Measurements from ENCODE around the gene GRAP.

Gene GRAP

GRCh38 chr17:19020016-19020415 is 26.7 kb downstream of the GRAP start:
- H3K27ac ChIP-seq, result no peak overlapping the region
- H4K20me1 ChIP-seq, result peaks cover 67% of the 10 kb centered on the region
- peaks cover 43% of the 10 kb centered on the region for H3K36me3 ChIP-seq
- H3K9me3 ChIP-seq, result no peaks in the 10 kb centered on the region
- no peaks in the 10 kb centered on the region for H3K27me3 ChIP-seq
- TF ChIP-seq Cebpa-rat (IDR thresholded peaks at IDR 0.05), result no peak
- H3K4me2 ChIP-seq, result peak overlapping the region; percentile 50
- H3K4me1 ChIP-seq, result peaks cover 42% of the 10 kb centered on the region
- H3K9ac ChIP-seq, result no peak overlapping the region
- H3K4me3 ChIP-seq, result no peak overlapping the region

DNA sequence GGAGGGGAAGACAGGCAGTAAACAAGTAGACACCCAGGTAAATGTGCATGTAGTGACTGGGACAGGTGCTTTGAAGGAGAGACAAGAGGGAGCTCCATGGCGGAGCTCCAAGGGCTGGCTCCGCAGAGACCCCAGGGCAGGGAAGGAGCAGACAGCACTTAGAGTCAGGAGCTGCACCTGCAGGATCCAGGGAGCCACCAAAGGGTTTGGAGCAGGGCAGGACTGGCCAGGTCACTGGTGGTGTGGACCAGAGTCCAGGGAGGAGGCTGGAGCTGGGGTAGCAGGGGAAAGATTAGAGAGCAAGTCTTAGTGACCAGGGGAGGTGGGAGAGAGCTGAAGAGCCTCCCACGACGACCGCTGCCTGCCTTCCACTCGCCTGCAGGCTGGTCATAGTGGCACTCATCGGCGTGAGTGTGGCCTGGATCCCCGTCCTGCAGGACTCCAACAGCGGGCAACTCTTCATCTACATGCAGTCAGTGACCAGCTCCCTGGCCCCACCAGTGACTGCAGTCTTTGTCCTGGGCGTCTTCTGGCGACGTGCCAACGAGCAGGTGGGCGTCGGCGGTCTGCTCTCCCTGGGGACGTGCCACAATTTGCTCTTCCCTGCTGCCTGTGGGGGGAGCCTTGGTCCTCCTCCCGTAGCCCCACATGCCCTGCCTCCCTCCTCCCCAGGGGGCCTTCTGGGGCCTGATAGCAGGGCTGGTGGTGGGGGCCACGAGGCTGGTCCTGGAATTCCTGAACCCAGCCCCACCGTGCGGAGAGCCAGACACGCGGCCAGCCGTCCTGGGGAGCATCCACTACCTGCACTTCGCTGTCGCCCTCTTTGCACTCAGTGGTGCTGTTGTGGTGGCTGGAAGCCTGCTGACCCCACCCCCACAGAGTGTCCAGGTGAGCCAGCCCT is 27.5 kb downstream of the GRAP start:
- Histone ChIP-seq H3K9me3 (no peaks in the 10 kb centered on the region), H3K27ac (no peak overlapping the region), H3K4me2 (peak overlapping the region; percentile 50), H3K4me3 (no peak overlapping the region), H3K27me3 (no peaks in the 10 kb centered on the region), H3K9ac (no peak overlapping the region), H3K36me3 (peaks cover 36% of the 10 kb centered on the region), H3K4me1 (peaks cover 35% of the 10 kb centered on the region), H4K20me1 (peaks cover 60% of the 10 kb centered on the region)
- TF ChIP-seq Cebpa-rat (IDR thresholded peaks at IDR 0.05), result no peak

DNA sequence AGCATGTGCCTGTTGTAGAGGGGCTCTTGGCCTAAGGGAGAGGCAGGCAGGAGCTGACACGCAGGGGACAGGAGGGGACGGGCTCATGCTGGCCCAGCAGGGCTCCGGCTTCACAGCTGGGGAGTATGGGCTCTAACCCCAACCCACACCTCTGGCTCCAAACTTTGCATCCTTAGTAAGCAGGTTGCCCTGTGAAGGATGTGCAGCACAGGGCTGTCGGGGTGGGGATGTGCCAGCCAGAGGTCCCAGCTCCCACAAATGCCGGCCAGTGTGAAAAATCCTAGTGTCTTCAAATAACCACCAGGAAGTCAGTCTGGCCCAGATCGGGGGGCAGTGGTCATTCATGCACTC is 28.2 kb downstream of the GRAP start:
- H3K27ac ChIP-seq, result no peak overlapping the region
- H3K36me3 ChIP-seq, result peaks cover 29% of the 10 kb centered on the region
- H3K9ac ChIP-seq, result no peak overlapping the region
- TF ChIP-seq Cebpa-rat (IDR thresholded peaks at IDR 0.05), result no peak
- peaks cover 52% of the 10 kb centered on the region for H4K20me1 ChIP-seq
- H3K4me2 ChIP-seq, result no peak overlapping the region
- H3K27me3 ChIP-seq, result no peaks in the 10 kb centered on the region
- no peaks in the 10 kb centered on the region for H3K9me3 ChIP-seq
- H3K4me1 ChIP-seq, result peaks cover 27% of the 10 kb centered on the region
- no peak overlapping the region for H3K4me3 ChIP-seq

GRCh38 chr17:19017804-19018599 is 28.8 kb downstream of the GRAP start:
- Histone ChIP-seq H3K4me3 (no peak overlapping the region), H3K36me3 (peaks cover 28% of the 10 kb centered on the region), H3K4me1 (peaks cover 24% of the 10 kb centered on the region), H3K4me2 (no peak overlapping the region), H4K20me1 (peaks cover 47% of the 10 kb centered on the region), H3K9me3 (no peaks in the 10 kb centered on the region), H3K9ac (no peak overlapping the region), H3K27ac (no peak overlapping the region), H3K27me3 (no peaks in the 10 kb centered on the region)
- TF ChIP-seq Cebpa-rat (IDR thresholded peaks at IDR 0.05), result no peak

DNA sequence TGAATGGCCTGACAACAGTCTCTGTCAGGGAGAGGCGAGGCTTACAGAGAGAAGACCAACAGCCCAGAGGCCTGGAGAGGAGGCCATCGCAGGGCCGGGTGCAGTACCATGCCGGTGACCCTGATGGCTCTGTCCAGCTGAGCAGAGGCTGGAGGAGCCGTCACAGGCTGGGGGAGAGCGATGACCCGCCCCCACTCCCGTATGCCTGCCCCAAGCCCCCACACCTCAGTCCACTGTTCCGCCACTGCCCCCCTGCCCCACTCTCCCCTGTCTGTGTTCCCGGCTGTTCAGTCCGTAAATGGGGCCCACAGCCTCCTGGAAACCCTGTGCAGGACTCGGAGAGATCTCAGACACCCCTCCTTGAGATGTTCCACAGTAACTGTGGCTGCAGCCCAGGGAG is 29.4 kb downstream of the GRAP start:
- H3K9ac ChIP-seq, result no peak overlapping the region
- H3K27me3 ChIP-seq, result no peaks in the 10 kb centered on the region
- peaks cover 22% of the 10 kb centered on the region for H3K36me3 ChIP-seq
- no peak overlapping the region for H3K4me3 ChIP-seq
- H3K4me2 ChIP-seq, result no peak overlapping the region
- TF ChIP-seq Cebpa-rat (IDR thresholded peaks at IDR 0.05), result no peak
- H4K20me1 ChIP-seq, result peaks cover 41% of the 10 kb centered on the region
- peaks cover 18% of the 10 kb centered on the region for H3K4me1 ChIP-seq
- H3K9me3 ChIP-seq, result no peaks in the 10 kb centered on the region
- H3K27ac ChIP-seq, result no peak overlapping the region

- Histone ChIP-seq H3K4me3 (no peak overlapping the region), H3K36me3 (peaks cover 17% of the 10 kb centered on the region), H3K9ac (no peak overlapping the region), H3K9me3 (no peaks in the 10 kb centered on the region), H3K4me1 (peaks cover 14% of the 10 kb centered on the region), H4K20me1 (peaks cover 36% of the 10 kb centered on the region), H3K27ac (no peak overlapping the region), H3K27me3 (no peaks in the 10 kb centered on the region), H3K4me2 (no peak overlapping the region)
- no peak for TF ChIP-seq Cebpa-rat (IDR thresholded peaks at IDR 0.05)
These were observed 29.9 kb downstream of the GRAP start for GRCh38 chr17:19016881-19017280.

DNA sequence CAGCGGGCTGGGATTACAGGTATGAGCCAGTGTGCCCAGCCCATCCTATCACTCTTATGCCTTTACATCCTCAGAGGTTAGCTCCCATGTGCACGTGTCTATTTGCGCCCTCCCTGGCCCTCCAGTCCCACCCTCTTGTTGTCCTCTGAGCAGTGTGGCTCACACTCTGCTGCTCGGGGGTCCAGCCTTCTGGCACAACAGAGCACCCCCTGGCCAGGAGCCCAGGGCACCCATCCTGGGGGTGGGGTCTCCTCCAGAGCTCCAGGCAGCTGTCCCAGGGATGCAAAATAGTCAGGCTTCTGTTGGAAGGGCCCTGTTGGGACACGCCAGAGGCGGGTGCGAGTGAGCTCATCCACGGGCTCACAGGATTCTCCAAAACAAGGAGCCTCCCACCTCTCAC is 30.5 kb downstream of the GRAP start:
- peaks cover 11% of the 10 kb centered on the region for H3K36me3 ChIP-seq

DNA sequence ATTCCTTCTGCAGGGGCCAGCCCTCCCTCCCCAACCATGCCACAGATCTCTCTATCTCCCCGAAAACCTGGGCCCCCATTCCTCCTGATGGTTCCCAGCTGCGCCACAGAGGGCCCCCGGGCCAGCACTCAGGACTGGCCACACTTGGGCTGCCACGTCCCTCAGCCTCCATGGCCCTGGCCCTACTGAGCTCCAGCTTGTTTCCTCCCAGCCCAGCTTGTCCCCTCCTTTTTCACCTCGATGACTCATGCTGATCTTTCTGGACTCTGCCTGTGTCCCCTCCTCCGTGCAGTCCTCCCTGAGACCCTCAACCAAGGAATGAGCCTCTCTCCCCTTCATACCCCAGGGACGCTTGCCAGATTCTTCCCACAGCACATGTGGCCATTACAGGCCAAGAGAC is 31.3 kb downstream of the GRAP start:
- Histone ChIP-seq H3K27me3 (no peaks in the 10 kb centered on the region), H3K9me3 (no peaks in the 10 kb centered on the region), H3K4me3 (no peak overlapping the region), H3K4me2 (no peak overlapping the region), H3K4me1 (peaks cover 22% of the 10 kb centered on the region), H3K9ac (no peak overlapping the region), H3K36me3 (peaks cover 4% of the 10 kb centered on the region; the same call in 1 of the 2 replicates), H4K20me1 (peaks cover 22% of the 10 kb centered on the region), H3K27ac (no peak overlapping the region)
- no peak for TF ChIP-seq Cebpa-rat (IDR thresholded peaks at IDR 0.05)

More for the DNA sequence above, 30.5 kb downstream of the GRAP start:
- Histone ChIP-seq H3K27me3 (no peaks in the 10 kb centered on the region), H3K4me1 (peaks cover 16% of the 10 kb centered on the region), H3K4me2 (no peak overlapping the region), H4K20me1 (peaks cover 30% of the 10 kb centered on the region), H3K9ac (no peak overlapping the region), H3K4me3 (no peak overlapping the region), H3K9me3 (no peaks in the 10 kb centered on the region), H3K27ac (no peak overlapping the region)
- TF ChIP-seq Cebpa-rat (IDR thresholded peaks at IDR 0.05), result no peak

DNA sequence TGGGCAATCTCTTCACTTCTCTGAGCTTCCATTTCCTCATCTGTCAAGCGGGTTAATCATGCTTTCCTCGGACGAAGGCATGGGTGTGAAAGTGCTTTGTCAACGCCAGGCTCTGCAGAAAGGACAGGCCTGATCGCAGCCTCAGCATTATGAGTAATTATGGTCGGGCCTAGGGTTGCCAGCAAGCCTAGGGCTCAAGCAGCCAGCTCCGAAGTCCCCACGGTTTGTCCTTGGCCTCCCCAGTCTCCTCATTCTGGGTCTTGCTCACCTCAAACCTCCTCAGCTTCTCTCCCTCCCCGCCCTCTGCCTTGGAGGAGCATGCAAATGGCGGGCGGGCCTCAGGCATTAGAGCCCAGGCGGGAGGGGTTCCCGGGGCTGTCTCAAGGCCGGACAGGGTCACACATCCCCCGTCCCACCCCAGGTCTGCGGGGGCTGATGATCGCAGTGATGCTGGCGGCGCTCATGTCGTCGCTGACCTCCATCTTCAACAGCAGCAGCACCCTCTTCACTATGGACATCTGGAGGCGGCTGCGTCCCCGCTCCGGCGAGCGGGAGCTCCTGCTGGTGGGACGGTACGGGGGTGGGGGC is 32.0 kb downstream of the GRAP start:
- Histone ChIP-seq H3K9me3 (no peaks in the 10 kb centered on the region), H4K20me1 (peaks cover 16% of the 10 kb centered on the region), H3K36me3 (no peaks in the 10 kb centered on the region), H3K9ac (no peak overlapping the region), H3K27ac (no peak overlapping the region), H3K4me1 (peaks cover 16% of the 10 kb centered on the region), H3K27me3 (no peaks in the 10 kb centered on the region), H3K4me2 (no peak overlapping the region), H3K4me3 (no peak overlapping the region)
- no peak for TF ChIP-seq Cebpa-rat (IDR thresholded peaks at IDR 0.05)

Measured in BLaER1 (cell line).